Umbilical cord (tissue), 2 donors: Measurements from ENCODE around the gene CUX1. TPM values are rescaled to one million over a fixed set of nuclear protein-coding genes. Genes with fewer than 3 reads are reported as not detected.
A peak's percentile ranks its signal among the peaks of the same experiment; 100 is the strongest.
"Not testable (repeated sequence)": the region's sequence is repeated elsewhere in the genome, so short reads cannot be mapped to it uniquely, and the experiment has no call there.

ENCODE experiments used
- DNase-seq: peaks from one replicate; pipeline ENCODE4 v3.0.0-alpha.2; 2015; ENCODE audit warnings: low spot score
- total RNA-seq: library from RNA; depleted of rRNA; stranded (reverse); fragments of >200 nt; gene quantifications from one replicate; pipeline ENCODE4 v1.2.3, GENCODE V29; 2014; ENCODE audit warnings: low replicate concordance; ENCODE audit not compliant: insufficient read depth

Gene CUX1
- total RNA-seq, 1 donor from 2014 or later: 92.0 TPM

DNA sequence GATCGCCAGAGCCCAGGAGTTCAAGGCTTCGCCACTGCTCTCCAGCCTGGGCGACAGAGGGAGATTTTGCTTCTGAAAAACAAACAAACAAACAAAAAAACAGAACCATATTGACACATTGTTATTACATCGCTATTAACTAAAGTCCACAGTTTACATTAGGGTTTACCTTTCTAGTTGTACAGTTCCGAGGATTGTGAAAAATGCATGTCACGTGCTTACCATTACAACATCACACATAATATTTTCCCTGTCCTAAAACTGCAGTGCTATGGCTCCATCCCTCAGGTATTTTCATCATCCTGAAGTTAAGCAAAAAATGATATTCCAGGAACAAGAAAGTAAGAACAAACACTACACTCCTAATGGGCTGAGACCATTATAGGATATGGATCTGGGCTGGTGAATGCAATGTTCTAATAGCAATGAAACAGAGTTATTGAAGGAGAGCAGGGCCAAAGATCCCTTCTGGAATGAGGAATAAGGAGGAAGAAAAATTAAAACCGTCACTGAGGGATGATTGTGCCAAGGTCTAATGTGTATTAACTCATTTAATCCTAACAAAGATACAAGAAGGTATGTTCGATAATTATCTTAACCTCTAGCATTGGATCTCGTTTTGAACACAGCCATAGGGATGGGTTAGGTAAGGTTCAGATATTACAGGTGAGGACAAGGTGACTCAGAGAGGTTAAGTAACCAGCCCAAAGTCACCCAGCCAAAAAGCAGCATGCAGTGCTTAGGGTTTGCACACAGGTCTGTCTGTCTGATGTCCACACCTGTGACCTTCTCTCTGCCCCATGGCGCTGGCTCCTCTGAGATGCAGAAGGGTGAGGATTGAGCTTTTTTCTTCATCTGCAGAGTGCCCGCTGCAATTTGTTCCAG, 14.0 kb upstream of the CUX1 start:
- no peak for DNase-seq

DNA sequence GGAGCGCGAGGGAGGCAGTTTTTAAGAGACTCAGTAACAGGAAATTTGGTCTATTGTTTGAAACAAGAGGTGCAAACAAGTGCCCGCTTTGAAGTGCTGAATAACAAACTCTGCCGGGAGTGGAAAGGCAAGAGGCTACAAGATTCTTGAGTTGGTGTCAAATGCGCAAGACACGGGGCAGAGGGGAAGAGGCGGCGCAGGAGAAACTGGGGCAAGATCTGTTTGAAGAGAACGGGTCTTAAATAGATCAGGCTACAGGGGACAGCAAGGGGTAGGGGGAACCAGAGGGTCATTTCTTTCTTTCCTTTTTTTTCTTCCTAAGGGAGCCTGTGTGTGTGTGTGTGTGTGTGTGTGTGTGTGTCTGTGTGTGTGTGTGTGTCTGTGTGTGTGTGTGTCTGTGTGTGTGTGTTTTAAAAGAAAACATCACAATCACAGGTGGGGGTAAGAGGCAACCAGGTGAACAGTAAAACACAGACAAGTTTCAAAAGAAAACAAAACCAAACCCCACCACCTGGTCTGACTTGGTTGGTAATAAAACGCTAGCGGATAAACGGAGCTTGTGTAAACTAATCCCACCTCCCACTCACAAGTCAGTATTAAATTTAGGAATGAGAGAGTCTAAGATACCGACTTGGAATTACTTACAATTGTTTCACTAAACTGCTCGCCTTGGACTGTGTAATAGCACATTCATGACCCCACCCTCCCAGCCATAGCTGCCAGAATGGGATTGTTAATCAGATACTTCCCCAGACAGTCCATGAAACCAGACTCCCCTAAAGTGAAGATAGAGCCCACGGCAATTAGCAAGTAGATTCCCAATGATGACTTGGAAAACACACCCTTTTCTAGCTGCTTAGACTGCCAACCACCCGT, 13.1 kb upstream of the CUX1 start:
- DNase-seq: no peak

DNA sequence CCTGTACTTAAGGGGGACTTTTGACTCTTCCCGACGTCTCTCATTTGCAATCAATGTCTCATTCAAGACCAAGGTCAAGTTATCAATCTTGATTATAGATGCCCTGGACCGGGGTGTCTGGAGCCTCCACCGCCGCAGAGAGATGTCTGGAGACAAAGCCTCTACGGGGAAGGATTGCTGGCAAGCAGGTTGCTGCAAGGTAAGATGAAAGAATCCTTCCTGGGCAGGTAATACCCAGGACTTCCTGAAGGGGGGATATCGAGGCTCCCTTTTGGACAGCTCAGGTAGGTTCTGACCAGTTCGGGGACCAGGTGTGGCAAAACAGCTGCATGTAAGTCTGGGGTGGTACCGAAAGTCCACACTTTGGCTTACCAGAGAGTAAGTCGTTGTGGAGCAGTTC, 12.5 kb upstream of the CUX1 start:
- no peak for DNase-seq

DNA sequence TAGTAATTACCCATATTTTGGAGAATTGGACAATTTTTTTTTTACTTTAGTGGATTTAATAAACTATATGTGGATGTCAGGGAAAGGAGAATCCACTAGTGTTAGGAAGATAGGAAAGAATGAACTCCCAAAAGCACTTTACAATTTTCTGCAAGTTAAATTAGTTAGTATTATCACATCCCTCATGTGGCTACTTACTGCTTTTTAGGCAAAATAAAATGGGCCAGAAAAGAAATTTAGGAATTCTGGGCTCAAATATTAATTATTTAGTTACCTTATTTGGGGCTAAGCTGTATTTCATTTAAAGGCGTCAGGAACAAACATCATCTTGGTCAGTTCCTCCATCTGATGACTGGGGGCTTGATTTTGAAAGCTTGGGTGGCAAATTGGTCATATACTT, 4.8 kb upstream of the CUX1 start:
- no peak for DNase-seq

DNA sequence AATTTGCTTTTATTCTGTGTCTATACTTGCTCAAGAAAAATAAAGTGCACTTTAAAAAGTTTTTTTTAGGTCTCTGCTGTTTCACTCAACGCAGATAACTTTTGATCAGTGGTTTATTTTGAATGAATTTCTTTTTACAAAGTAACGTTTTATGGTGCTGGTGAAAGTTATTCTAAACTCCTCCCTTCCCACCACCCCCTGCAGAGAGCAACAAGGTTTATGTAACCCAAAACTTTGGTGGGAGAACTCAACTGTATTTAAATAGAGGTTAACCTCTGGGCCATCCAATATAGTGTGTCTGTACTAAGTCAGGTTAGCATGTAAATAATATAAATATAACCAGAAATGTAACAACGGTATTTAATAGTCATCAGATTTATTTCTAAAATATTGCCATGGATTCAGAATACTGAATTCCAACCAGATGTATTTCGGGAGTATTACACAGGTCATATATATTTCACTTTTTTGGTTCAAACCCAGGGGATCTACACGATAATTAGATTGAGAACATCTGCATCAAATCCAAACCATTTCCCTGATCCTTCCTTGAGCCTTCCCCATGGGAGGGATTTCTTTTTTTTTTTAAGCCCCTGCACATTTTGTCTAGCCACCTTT, 3.9 kb upstream of the CUX1 start:
- no peak for DNase-seq

DNA sequence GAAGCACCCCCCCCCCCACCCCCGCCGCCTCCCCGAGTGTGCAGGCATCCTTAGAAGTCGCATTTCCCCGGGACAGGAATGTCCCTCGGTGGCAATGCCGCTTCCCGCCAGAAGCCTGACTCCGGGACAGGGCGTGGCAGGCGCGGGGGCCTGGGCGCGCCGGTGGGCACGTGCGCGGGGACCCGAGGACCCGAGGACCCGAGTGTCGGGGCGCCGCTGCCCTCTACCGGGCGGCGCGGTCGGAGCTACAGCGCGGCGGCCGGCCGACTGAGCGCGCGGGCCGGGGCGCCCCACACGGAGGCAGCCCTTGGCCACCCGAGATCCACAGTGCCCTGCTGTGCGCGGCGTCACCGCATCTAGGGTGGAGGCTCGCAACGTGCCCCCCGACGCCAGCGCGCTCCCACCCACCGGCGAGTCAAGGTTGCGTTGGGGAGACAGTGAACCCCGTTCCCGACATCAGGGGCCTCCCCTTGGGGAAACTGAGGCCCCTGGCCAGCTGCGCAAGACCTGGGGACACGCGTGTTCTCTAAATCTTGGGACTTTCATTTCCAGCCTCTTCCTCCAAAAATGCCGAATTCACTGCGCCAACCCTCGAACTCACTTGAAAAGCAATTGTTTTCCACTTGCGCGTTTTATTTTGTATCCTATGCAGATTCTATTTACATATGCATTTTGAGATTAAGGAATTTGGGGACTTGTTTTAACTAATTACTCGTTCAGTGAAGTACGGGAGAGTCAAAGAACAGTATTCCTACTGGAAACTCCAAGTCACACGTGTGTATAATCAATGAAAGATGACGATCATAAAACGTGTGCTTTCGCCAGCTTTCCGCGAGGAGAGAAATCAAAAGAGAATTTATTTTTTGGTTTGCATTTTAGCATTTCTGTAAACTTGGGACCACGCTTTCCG, 3.1 kb upstream of the CUX1 start:
- peak; percentile 52 for DNase-seq

DNA sequence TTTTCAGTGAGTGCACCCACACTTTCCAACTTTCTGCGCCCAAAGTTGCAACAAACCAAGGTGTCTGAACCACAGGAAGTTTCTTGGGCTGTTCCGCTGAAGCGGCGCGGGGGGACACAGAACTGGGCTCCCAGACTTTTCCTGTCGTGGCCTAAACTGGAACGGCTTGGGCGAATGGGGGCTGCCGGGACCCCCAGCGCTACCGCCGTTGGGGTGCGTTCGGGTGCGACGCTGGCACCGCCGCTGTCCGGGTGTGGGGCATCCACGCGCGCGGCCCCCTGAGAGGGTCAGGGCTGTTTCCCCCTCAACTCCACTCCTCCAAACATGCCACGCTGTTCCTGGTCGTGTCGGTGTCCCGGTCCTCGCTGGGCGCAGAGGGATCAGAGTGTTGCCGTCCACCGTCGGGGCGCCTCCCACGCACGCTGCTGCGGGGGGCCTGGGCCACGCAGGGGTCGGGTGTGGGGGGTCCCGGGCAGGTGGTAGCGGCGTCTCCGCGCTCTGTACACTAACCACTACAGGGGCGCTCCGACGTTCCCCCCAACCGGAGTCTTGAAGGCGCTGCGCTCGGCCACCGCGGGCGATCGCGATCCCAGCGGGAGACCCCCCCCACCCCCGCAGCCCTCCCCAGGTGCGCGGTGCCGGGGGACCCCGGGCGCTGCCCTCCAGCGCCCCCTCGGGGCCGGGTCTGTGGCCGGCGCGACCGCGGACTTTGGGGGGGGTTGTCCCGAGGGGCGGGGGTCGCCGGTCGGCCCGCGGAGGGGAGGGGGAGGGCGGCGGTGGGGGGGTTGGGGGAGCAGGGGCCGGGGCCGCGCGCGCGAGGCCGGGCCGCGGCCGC, 2.2 kb upstream of the CUX1 start:
- DNase-seq: peak; percentile 55

DNA sequence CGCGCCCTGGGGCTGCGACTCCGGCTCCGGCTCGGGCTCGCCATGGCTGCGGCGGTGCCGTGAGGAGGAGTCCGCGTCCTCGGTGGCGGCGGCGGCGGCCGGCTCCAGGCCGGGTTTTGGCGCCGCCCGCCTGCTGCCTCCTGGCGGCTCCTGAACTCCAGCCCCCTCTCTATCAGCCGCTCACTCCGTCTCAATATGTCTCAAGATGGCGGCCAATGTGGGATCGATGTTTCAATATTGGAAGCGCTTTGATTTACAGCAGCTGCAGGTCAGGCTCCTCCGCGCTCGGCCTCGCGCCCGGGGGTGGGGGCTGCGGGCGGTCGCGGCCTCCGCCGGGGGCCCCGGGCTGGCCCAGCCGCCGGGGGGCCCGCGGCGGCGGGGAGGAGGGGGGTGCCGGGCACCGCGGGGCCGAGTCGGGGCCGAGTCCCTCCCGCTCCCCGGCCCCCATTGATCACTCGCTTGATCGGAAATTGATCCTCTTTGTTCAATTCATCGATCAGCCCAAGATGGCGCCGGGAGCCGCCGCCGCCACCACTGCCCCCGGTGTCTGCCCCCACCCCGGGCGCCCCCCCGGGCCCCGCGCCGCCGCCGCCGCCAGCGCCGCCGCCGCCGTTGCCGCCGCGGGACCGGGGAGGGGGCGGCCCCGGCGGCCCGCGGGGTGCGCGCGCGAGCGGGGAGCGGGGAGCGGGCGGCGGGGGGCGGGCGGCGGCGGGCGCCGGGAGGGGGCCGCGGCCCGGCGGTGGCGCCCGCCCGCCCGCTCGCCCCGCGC, 1.4 kb upstream of the CUX1 start:
- peak; percentile 85 for DNase-seq

DNA sequence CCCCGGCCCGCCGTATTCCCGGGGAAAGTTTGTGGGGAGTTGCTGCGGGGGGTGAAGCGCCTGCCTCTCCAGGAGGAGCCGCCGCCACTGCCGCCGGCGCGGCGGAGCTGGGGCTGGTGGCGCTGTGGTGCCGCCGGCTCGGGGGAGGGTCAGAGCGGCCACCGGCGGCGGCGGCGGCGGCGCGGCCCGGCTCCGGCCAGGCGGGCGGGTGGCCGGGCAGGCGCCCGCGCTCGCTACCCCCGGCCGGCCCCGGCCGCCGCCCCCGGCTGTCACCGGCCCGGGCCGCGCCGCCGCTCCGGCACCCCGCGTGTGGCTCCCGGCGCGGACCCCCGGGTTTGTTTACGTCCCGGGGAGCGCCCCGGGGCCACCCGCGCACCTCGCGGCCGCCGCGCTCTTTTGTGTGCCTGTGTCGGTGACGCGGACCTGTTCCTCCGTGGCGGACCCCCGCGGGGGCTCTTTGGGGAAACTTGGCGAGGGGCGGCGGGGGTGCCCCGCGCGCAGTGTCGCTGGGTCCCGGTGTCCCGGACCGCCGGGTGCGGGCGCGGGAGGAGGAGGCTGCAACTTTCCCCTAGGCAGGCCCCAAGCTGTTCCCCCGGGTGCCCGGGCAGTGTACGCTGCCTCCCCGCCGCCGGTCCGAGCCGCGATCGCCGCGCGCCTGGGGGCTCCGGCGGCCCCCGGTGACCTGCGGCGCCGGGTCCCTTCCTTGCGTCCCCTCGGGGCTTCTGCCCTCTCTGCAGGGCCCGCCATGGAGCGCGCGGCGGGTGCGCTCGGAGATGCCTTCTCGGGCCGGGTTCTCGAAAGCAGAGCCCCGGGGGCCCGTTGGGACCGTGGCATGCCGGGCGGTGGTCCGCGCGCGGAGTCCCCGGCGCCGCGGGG, 593 bp upstream of the CUX1 start:
- no peak for DNase-seq

DNA sequence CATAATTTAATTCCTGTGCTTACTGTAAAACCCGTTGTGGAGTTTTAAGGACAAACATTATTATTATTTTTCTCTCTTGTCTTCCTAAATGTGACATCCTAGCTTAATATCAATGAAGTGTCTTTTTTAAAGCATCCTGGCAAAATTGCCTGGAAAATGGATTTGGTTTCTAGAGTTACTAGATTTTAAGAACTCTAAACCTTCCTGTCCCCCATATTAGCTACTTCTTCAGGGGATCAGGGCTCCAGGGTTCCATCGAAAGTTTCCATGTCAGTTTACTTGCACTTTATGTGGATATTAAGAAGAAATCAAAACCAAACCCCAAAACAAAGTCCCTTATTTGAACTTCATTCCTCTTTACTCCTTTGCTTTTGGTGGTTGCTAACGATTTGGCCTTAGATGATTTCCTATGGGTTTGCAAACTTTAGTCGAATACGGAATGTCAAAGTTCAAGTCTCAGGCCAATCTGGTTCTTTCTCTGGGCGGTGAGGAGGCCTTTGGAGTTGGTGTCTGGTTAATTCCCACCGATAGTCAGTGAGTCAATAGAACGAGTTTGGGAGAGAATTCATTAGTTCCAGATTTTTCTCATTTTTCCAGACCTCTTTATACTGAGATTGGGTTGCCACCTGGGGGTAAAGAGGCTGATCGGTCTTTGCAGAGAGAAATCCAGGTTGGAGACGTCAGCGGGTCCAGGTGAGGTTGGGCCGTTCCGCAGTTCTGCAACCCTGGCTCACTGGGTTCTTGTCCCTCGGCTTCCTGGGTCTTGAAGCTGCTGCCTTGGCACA, 1.1 kb downstream of the CUX1 start:
- DNase-seq: peak; percentile 37

DNA sequence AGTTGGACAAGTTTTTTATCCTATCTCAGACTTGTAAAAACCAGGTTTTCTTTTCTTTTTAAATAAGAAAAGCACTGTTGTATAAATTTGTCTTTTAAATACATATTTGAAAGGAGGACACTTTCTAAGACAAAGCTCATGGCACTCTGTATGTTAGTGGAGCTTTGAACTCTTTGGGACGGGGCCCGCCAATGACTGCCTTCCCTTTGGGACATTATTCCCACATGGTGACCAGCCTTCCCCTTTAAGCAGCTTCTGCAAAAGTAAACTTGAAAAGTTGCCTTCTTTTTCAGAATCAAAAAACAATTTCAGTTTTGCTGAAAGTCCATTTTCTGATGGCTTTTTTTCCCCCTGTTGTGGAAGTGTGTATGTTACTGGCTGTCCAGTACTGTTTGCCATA, 1.8 kb downstream of the CUX1 start:
- no peak for DNase-seq

DNA sequence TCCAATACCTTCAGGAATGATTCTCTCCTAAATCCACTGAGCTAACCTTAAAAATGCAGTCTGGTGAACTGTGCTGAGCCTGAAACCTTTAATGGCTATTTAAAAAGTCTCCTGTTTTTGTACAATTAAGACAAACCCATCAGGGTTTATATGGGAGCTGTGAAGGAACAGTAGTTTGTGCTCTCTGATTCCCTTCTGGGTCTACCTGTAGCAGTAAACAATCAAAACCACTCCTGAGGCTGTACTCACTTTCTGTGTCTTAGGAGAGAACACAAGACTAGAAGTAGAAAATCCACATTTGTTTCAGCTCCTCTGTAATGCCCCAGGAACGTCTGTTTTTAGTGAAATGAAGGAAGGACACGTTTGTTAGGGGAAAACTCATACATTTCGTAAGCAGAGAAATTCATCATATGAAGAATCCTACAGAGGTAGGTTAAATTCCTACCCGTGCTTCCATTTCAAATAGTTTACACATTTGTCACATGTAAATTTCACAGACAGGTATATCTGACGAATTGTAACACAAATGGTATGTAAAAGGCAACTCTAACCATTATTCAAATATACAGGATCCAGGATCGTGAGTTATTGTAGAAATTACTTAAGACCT, 2.6 kb downstream of the CUX1 start:
- peak; percentile 33 for DNase-seq

DNA sequence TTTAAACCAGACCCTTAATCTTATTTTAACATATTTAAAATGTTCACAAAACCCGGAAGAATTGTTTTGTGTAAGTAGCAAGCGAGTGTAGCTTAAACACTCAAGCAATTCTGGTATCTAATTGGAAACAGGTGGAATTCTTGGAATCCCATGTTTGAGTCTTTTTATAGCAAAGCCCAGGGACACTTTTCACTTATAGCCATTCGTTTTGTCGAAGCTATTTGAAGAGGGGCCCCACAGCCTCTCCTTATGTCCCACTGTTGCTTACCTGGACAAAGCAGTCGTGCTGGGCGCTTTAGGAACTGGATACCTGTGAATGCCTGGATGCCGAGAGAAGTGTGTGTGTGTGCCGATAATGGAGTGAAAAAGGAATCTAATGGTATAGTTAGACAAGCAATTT, 3.3 kb downstream of the CUX1 start:
- no peak for DNase-seq

DNA sequence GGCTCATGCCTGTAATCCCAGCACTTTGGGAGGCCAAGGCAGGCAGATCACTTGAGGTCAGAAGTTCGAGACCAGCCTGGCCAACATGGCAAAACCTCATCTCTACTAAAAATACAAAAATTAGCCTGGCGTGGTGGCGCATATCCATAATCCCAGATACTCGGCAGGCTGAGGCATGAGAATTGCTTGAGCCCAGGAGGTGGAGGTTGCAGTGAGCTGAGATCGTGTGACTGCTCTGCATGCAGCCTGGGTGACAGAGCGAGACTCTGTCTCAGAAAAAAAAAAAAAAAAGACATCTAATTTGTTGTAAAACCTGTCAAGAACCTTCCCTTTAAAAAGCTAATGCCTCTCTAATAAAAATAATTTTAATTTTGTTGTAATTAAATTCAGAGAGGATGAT, 5.2 kb downstream of the CUX1 start:
- not testable (repeated sequence) for DNase-seq

DNA sequence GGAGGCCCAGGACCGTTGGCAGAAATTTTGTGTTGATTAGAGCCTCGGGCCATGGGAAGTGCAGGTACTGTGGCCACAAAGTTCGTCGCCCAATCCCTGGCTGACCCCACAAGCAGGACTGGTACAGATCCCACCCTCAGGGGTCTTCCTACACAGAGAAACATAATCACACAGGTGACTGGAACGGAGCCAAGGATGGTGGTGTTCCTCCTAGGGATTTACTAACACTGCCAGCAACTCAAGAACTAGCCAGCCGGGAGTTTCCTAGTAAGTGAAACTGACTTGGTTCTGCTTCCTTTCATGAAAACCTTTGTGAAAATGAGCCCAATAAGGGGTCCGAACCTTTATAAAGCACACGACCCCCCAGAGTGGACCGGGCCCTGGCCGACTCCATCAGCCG, 5.7 kb downstream of the CUX1 start:
- DNase-seq: no peak

DNA sequence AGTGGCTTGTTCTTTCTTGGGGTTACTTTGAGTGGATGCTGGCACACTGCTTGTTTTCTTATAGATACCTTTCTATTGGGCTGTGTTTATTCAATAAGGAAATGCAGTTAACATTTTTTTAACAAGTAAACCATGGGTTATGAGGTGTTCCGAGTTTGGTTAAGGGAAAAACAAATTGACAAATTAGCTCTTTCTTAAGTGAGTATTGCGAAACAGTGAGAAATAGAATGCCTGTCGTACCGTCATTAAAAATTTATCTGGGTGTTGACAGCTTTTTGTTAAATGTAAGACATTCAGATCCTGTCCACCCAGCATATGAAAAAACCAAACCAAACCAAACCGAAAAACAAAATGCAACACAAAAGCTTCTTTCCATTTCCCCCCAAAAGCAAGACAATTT, 6.2 kb downstream of the CUX1 start:
- no peak for DNase-seq

DNA sequence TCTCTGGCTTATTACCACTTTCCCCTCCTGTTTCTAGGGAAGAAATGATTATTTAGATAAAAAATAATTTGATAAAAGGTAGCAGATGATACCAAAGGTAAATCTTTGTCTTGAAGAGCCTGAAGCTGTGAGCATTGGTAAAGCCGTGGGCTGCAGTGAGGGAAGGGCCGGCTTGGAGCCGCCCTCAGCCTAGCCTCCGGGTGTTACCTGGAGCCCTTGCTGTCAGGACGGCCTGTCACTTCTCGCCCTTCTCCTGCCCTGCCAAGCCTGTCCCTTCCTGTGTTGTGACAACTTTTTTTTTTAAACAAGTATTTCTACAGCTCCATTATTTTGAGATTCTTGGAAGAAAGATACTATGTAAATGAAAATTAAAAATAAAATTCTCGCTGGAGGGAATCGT, 7.0 kb downstream of the CUX1 start:
- no peak for DNase-seq
